Right ventricle myocardium superior (tissue), 1 donor: Measurements from ENCODE around the gene C14orf132. TPM values are rescaled to one million over a fixed set of nuclear protein-coding genes. Genes with fewer than 3 reads are reported as not detected.

Experiments
- ATAC-seq: fragments of 200-7000 bp; cut with Tn5 transposase; one replicate; pipeline ENCODE4 v1.9.1; 2020; ENCODE audit warnings: mild to moderate bottlenecking; ENCODE audit not compliant: poor library complexity
- DNase-seq: peaks from one replicate; pipeline ENCODE4 v3.0.0-alpha.2; 2020
- intact Hi-C: fragments of 100-400 bp; cut with DNase I; formaldehyde crosslinking; loops from one replicate; pipeline ENCODE4 v1.11.2; 2022
- total RNA-seq: library from RNA; stranded (reverse); fragmentation: NEBNext Ultra II Directional; extraction: Animal tissue kit (Norgen Biotek cat#: 25700); gene quantifications from one replicate; pipeline ENCODE4 v1.2.1, GENCODE V29; 2021
- donor health status: DM: no; HTN: yes; CAD: no; lungs with severe emphysema.

C14orf132 gene
- total RNA-seq, 1 donor from 2014 or later, result 2.4 TPM

GRCh38 chr14:96055753-96056508 is 16.8 kb downstream of the C14orf132 start:
- no peak for DNase-seq
- intact Hi-C loops, result no loop called here
- ATAC-seq, result no peak

- intact Hi-C loops, result no loop called here
- DNase-seq (no peak), ATAC-seq (no peak)
Measured at GRCh38 chr14:96056509-96057422, 17.6 kb downstream of the C14orf132 start.

- intact Hi-C loops, result no loop called here
- ATAC-seq (no peak), DNase-seq (no peak)
Measured at GRCh38 chr14:96057738-96058137, 18.6 kb downstream of the C14orf132 start.

- ATAC-seq (no peak), DNase-seq (no peak)
- intact Hi-C loops, result no loop called here
Measured at GRCh38 chr14:96058576-96059200, 19.5 kb downstream of the C14orf132 start.

- DNase-seq (no peak), ATAC-seq (no peak)
- intact Hi-C loops, result no loop called here
Measured at GRCh38 chr14:96059519-96060135, 20.5 kb downstream of the C14orf132 start.

- intact Hi-C loops, result no loop called here
- no peak for DNase-seq
Measured at GRCh38 chr14:96060186-96060933, 21.2 kb downstream of the C14orf132 start.

GRCh38 chr14:96062010-96062409 is 22.8 kb downstream of the C14orf132 start:
- intact Hi-C loops, result no loop called here
- ATAC-seq, result no peak
- DNase-seq, result no peak

More at GRCh38 chr14:96060186-96060933, 21.2 kb downstream of the C14orf132 start:
- no peak for ATAC-seq

- intact Hi-C loops, result no loop called here
- no peak for DNase-seq
- ATAC-seq, result no peak
Measured at GRCh38 chr14:96062506-96062905, 23.3 kb downstream of the C14orf132 start.

GRCh38 chr14:96064866-96065265 is 25.7 kb downstream of the C14orf132 start:
- ATAC-seq (no peak), DNase-seq (no peak)
- intact Hi-C loops, result no loop called here

- intact Hi-C loops, result no loop called here
- ATAC-seq (no peak), DNase-seq (no peak)
Measured at GRCh38 chr14:96065661-96066459, 26.7 kb downstream of the C14orf132 start.

GRCh38 chr14:96066976-96067375 is 27.8 kb downstream of the C14orf132 start:
- intact Hi-C loops, result no loop called here
- no peak for DNase-seq
- no peak for ATAC-seq

GRCh38 chr14:96067985-96068930 is 29.1 kb downstream of the C14orf132 start:
- intact Hi-C loops, result no loop called here
- ATAC-seq, result no peak
- DNase-seq, result no peak

- ATAC-seq (no peak), DNase-seq (no peak)
- intact Hi-C loops, result no loop called here
Measured at GRCh38 chr14:96069421-96069820, 30.3 kb downstream of the C14orf132 start.

- intact Hi-C loops, result no loop called here
- no peak for DNase-seq
- no peak for ATAC-seq
Measured at GRCh38 chr14:96071561-96071960, 32.4 kb downstream of the C14orf132 start.

GRCh38 chr14:96072076-96072475 is 32.9 kb downstream of the C14orf132 start:
- no peak for ATAC-seq
- no peak for DNase-seq
- intact Hi-C loops, result no loop called here

- intact Hi-C loops, result no loop called here
- no peak for DNase-seq
- no peak for ATAC-seq
Measured at GRCh38 chr14:96072746-96073145, 33.6 kb downstream of the C14orf132 start.
